ENCODE data around the gene FBXW7.

GRCh38 chr4:152479428-152480026 lies 56.4 kb downstream of the FBXW7 start:
- TF ChIP-seq, protein P1, sequence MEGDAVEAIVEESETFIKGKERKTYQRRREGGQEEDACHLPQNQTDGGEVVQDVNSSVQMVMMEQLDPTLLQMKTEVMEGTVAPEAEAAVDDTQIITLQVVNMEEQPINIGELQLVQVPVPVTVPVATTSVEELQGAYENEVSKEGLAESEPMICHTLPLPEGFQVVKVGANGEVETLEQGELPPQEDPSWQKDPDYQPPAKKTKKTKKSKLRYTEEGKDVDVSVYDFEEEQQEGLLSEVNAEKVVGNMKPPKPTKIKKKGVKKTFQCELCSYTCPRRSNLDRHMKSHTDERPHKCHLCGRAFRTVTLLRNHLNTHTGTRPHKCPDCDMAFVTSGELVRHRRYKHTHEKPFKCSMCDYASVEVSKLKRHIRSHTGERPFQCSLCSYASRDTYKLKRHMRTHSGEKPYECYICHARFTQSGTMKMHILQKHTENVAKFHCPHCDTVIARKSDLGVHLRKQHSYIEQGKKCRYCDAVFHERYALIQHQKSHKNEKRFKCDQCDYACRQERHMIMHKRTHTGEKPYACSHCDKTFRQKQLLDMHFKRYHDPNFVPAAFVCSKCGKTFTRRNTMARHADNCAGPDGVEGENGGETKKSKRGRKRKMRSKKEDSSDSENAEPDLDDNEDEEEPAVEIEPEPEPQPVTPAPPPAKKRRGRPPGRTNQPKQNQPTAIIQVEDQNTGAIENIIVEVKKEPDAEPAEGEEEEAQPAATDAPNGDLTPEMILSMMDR (IDR thresholded peaks at IDR 0.05) = no peak
- TF ChIP-seq POLR2AphosphoS5 (IDR thresholded peaks at IDR 0.05) = no peak
